ENCODE measurements around the gene POLDIP3.
"Not testable (repeated sequence)": the region's sequence is repeated elsewhere in the genome, so short reads cannot be mapped to it uniquely, and the experiment has no call there.

Gene POLDIP3

DNA sequence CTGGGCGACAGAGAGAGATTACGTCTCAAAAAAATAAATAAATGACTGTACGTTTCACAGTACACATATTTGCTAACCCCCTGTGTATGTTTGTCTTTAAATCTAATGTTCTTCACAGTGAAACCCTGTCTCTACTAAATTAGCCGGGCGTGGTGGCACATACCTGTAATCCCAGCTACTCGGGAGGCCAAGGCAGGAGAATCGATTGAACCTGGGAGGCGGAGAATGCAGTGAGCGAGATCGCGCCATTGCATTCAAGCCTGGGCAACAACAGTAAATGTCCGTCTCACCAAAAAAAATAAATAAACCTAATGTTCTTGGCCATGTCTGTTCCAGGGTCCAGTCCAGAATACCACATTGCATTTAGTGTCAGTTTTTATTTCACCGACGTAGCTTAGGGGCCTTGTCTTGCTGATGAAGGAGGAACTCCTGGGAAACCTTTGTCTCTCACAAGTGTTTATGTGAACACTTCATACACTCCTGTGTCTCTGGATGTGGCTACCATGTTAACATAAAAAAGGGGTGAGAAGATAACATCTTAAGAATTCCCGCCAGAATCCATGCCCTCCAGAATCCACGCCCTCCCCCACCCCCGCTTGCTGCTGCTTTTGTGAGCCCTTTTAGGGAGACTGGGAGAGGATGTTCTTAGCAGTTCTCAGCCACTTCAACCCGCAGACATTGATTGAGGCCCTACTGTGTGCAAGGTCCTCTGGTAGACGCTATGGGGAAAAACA lies 65.9 kb downstream of the POLDIP3 start:
- no peak overlapping the region for H3K27ac ChIP-seq
- TF ChIP-seq, protein P1, sequence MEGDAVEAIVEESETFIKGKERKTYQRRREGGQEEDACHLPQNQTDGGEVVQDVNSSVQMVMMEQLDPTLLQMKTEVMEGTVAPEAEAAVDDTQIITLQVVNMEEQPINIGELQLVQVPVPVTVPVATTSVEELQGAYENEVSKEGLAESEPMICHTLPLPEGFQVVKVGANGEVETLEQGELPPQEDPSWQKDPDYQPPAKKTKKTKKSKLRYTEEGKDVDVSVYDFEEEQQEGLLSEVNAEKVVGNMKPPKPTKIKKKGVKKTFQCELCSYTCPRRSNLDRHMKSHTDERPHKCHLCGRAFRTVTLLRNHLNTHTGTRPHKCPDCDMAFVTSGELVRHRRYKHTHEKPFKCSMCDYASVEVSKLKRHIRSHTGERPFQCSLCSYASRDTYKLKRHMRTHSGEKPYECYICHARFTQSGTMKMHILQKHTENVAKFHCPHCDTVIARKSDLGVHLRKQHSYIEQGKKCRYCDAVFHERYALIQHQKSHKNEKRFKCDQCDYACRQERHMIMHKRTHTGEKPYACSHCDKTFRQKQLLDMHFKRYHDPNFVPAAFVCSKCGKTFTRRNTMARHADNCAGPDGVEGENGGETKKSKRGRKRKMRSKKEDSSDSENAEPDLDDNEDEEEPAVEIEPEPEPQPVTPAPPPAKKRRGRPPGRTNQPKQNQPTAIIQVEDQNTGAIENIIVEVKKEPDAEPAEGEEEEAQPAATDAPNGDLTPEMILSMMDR (conservative IDR thresholded peaks at IDR 0.05), result no peak
- no peak for TF ChIP-seq ZFX (IDR thresholded peaks at IDR 0.05)

DNA sequence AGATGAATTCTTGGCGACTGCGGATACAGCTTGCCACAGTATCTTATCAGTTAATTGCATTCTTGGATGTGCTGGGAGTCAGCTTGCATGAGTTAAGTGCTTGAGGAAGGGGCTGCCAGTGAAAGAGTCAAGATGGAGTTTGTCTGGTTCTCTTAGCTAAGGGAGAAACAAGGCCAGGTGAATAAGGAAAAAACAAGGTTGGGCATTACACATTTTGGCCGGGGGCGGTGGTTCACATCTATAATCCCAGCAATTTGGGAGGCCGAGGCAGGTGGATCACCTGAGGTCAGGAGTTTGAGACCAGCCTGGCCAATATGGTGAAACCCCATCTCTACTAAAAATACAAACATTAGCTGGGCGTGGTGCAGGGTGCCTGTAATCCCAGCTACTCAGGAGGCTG lies 66.6 kb downstream of the POLDIP3 start:
- H3K27ac ChIP-seq, result not testable (repeated sequence)

DNA sequence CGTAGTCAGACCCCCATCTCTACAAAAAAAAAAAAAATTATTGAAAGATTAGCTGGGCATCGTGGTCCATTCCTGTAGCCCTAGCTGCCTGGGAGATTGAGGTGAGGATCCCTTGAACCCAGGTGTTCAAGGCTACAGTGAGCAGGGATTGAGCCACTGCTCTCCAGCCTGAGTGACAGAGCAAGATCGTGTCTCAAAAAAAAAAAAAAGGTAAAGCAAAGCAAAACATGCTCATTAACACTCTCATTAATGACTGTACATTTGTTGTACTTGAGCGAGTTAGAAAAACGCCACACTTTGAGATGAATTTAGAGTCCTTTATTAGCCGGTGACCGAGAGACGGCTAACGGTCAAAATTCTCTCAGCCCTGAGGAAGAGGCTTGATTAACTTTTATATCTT lies 67.1 kb downstream of the POLDIP3 start:
- H3K27ac ChIP-seq, result no peak overlapping the region
- no peak for TF ChIP-seq ZFX (IDR thresholded peaks at IDR 0.05)
- TF ChIP-seq, protein P1 (conservative IDR thresholded peaks at IDR 0.05), result no peak

DNA sequence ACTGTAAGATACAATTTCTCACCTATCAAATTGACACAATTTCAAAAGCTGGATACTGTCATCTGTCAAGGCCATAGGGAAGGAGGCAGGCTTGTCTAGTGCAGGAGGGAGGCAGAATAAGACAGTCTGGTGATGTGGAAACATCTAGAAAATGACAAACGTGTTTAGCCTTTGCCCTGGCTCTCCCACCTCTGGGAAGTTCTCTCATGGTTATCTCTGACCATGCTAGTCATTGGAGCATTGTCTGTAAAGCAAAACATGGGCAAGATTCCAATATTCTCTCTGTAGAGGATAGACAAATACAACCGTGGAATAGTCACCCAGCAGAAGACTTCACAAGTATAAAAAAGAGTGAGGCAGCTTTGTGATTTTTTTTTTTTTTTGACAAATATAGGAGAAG lies 70.0 kb downstream of the POLDIP3 start:
- TF ChIP-seq, protein P1 (conservative IDR thresholded peaks at IDR 0.05), result no peak
- no peak for TF ChIP-seq ZFX (IDR thresholded peaks at IDR 0.05)
- no peak overlapping the region for H3K27ac ChIP-seq

DNA sequence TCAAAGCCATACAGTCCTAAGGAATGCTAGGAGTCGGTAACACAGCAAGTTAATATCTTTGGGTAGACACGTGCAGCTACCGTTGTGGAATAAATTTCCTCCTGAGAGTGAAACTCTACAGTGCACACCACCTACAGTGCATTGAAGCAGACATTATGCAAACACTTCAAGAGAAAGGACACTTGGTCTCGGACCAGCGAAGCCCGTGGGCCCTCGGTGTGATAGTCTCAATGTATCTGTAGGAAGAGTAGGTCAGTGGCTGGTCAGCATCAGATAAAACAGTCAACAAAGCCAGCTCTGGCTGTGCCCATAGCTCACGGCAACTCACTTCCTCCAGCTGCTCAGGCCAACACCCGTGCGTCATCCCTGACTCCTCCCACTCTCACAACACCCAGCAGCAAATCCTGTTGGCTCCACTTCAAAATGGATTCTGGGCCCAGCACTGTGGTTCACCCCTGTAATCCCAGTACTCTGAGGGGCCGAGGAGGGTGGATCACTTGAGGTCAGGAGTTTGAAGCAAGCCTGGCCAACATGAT lies 75.4 kb downstream of the POLDIP3 start:
- H3K27ac ChIP-seq, result peak overlapping the region; percentile 71

DNA sequence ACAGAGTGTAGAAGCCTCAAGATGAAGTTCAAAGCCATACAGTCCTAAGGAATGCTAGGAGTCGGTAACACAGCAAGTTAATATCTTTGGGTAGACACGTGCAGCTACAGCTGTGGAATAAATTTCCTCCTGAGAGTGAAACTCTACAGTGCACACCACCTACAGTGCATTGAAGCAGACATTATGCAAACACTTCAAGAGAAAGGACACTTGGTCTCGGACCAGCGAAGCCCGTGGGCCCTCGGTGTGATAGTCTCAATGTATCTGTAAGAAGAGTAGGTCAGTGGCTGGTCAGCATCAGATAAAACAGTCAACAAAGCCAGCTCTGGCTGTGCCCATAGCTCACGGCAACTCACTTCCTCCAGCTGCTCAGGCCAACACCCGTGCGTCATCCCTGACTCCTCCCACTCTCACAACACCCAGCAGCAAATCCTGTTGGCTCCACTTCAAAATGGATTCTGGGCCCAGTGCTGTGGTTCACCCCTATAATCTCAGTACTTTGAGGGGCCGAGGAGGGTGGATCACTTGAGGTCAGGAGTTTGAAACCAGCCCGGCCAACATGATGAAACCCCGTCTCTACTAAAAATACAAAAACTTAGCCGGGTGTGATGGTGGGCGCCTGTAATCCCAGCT lies 77.4 kb downstream of the POLDIP3 start:
- peak overlapping the region; percentile 71 for H3K27ac ChIP-seq

DNA sequence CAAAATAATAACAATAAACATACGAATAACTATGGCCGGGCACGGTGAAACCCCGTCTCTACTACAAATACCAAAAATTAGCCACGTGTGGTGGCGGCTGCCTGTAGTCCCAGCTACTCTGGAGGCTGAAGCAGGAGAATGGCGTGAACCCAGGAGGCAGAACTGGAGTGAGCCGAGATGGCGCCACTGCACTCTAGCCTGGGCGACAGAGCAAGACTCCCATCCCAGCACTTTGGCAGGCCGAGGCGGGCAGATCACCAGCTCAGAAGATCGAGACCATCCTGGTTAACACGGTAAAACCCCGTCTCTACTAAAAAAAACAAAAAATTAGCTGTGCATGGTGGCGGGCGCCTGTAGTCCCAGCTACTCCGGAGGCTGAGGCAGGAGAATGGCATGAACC lies 78.0 kb downstream of the POLDIP3 start:
- H3K27ac ChIP-seq, result peak overlapping the region; percentile 71

DNA sequence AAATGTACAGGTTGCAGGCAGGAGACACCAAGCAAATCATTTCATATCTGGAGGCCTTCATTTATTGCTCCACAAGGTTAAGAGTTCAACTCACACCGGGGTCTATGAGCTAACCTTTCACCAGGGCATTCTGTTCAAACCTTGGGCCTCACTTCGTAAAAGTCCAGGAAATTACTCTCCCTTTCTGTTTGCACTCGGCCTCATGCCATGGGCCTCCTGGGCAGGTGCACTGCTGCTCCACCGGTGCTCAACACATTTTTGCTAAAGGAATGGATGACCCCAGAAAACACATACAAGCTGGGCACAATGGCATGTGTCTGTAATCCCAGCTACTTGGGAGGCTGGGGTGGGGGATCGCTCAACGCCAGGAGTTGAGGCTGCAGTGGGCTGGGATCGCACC lies 78.5 kb downstream of the POLDIP3 start:
- peak overlapping the region; percentile 71 for H3K27ac ChIP-seq
- no peak for TF ChIP-seq ZFX (IDR thresholded peaks at IDR 0.05)
- TF ChIP-seq, protein P1 (conservative IDR thresholded peaks at IDR 0.05), result no peak

DNA sequence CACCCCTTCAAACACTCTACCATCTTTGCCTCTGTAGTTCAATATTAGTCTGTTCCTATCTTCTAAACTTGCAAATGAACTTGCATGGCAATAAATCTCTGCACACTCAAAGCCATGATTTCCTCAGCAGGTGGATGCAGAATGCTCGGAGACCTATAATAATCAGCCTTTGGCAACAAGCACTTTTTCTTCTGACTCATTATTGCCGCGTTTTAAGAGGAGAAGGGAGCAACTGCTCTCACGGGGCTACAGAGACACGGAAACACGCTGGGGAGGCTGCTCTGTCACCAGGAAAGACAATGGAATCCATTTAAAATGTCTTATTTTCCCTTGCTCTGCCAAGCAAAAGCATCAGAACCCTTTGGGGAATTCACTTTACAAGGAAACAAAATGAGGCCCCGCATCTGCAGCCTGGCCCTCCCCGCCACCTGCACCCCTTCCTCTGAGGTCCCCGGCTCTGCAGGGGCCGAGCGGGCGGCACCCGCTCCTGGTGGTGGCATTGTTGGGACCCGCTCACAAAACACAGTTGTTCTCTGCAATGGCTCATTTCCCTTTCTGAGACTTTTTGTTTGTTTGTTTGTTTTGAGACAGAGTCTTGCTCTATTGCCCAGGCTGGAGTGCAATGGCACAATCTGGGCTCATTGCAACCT lies 79.5 kb downstream of the POLDIP3 start:
- not testable (repeated sequence) for H3K27ac ChIP-seq

Data from C4-2B (cell line).